Amniotic stem cell (primary cell): ENCODE data around the gene TMEM128.
"Not testable (repeated sequence)": the region's sequence is repeated elsewhere in the genome, so short reads cannot be mapped to it uniquely, and the experiment has no call there.

ENCODE experiments used
- DNase-seq: peaks from one replicate; lab custom pipeline; 2025; lab: John Stamatoyannopoulos, UW

TMEM128 gene

DNA sequence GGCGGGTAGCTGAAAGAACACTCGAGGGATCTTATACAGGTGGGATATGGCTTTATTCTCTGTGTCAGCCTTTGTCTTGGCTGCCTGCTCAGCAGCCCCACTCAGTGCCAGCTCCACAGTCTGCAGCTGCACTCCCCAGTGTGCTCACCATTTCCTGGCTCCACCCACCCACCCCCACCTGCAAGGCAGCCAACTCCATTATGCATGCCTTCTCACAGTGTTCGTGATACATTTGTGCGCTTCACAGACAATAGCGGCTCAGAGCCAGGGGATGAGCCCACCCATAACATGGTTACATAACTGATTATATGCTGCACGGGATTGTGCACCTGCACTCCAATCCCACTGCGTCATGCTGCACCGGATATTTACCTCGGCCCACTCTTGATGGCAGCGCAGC, 8.8 kb upstream of the TMEM128 start:
- DNase-seq = no peak

DNA sequence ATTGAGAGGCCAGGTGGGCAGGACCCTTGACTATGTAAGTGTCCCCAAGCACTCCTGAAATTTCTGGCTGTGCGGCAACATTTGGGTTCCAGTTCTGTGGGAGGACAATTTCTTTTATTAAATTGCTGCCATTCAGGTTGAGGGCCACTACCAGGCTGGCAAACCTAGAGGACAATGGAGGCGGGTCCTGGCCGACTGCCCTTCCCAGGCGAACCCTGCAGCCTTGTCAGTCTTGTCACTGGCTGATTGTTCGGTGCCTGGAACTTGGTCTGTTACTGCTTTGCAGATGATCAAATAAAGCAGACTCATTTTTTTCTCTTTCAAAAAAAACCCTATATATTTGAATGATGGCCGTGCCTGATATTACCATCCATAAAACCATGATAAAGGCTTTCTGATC, 6.6 kb upstream of the TMEM128 start:
- DNase-seq = no peak

DNA sequence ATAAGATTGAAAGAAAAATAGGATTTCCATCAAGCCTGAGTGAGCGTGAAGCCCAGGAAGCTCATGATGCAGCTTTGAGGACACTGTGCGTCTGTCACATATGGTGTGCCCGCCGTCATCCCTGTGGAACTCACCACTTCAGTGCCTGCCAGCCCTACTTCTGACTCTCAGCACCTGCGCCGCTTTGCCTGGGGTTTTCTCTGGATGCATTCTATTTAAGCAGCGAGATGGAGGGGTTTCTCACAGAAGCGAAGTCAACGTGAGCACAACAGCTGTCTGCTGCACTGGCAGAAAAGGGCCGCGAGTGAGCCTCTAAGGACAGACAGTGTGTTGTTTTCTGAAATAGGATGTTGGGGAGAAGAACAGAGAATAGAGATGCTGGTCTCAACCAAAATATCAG, 6.2 kb upstream of the TMEM128 start:
- no peak for DNase-seq

- DNase-seq = no peak
Measured at GRCh38 chr4:4249866-4250265, 1.8 kb upstream of the TMEM128 start.

GRCh38 chr4:4249342-4249741, 1.3 kb upstream of the TMEM128 start:
- not testable (repeated sequence) for DNase-seq

GRCh38 chr4:4248885-4249203, 821 bp upstream of the TMEM128 start:
- no peak for DNase-seq

GRCh38 chr4:4247696-4248028, 361 bp downstream of the TMEM128 start:
- DNase-seq = no peak

- DNase-seq = no peak
Measured at GRCh38 chr4:4245172-4245571, 2.9 kb downstream of the TMEM128 start.

- not testable (repeated sequence) for DNase-seq
Measured at GRCh38 chr4:4239551-4239950, 8.5 kb downstream of the TMEM128 start.

DNA sequence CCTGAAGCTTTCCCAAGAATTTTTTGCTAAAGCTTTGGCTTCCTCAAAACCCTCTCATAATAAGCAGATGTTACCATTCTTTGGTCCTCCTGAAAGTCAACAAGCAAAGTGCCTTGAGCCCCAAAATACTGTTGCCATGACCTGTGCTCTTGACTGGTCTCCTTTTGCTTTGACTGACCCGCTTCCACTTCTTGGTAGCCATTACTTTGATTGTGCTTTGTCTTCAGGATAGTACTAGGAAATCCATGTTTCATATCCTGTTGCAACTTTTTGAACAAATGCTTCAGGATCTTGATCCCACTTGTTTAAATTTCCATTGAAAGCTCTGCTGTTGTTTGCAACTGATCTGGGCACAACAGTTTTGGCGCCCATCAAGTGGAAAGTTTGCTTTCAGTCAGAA, 14.4 kb downstream of the TMEM128 start:
- DNase-seq = no peak

DNA sequence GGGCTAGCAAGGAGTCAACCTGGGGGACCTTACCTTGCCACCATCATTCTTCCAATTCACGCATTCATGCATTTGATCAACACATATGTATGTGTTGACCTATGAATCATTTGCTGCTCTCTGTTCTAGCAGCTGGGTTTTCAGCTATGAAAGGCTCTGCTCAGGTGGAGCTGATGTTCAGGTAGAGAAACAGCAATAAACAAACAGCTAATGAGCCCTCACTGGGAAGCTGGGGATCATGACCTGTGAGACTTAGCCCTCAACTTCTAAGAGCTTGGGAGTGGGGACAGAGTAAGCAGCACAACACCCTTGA, 19.7 kb downstream of the TMEM128 start:
- no peak for DNase-seq

DNA sequence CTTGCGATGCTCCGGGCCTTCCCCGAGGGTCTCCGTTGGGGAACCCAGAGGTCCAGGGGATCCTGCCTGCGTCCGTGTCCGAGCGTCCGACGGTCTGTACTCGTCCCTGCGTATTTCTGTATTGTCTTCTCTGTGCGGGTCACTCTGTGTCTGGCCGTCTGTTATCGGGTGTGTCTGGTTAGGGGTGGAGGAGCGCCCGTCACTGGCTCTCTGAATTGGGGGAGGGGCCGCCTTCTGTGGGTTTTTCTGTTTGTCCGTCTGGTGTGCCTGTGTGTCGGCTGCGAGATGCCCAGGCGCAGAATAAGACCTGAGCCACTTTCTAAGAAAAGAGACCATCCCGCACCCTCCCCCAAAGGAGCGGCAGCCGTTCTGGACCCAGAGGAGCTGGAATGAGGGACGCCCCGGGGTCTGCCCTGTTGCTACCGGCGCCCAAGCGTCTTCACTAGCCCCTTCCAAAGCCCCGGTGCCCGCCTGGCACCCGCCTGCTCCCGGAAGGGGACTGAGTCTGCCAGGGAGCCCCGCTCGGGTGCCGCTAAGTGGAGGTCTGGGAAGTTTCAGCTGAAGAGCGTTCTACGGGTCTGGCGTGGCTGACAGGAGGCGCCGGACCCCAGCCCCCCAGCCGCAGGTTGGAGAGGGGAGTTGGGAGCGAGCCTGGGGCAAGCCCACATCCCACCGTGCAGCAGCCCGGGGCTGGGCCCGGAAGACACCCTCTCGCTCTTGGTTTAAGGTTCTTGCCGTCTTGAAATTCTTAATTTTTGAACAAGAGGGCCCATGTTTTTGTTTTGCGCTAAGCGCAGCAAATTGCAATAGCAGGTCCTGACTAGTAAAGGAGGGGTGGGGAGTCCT, 20.3 kb downstream of the TMEM128 start:
- DNase-seq = no peak

- no peak for DNase-seq
Measured at GRCh38 chr4:4226606-4227438, 21.2 kb downstream of the TMEM128 start, which contains the start of gene OTOP1. Gene OTOP1, minus strand, starts transcription at chr4:4226929. Its CDS starts 65 bp downstream, at chr4:4226864.

DNA sequence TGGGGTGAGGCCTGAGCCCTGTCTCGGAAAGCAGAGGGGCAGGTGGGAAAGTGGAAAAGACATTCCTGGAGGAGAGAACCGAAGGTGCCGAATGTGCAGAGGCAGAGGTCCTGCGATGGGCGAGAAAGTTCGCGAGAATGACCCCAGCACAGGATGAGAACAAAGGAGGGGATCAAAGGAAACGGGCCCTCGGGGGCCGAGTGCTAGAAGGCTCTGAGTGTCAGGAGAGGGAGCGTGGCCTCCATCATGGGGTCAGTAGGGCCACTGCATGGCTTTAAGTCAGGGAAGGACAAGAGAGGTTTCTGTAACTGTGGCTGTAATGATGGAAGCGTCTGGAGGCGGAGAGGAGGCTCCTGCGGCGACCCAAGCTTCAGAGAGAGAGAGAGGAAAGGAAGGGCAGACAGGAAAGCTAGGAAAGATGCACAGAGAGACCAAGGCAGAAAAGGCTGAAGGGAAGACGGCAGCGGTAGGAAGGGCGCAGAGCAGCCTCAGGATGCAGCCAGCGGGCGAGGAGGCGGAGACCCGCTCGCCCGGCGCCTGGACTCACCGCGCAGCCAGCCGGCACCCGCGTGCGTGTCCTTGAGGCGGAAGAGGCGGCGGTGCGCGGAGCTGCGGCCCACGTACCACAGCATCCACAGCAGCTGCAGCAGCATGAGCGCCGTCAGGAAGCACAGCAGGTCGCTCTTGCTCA, 22.0 kb downstream of the TMEM128 start:
- no peak for DNase-seq

DNA sequence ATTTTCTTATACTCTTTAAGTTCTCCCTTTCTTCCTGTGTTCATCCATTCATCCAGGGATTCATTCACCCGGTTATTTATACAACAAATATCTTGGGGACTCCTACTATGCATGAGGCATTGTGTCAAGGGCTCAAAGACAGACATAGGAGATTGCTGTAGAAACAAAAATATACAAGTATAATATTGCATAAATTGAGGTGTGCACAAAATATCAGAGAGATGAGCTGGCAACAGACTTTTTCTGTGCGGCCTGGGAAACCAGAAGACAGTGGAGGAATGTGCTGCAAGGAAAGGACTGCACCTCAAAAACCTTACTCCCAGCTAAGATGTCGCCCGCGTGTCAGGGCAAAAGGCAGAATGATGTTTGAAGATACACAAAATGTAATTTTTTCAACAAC, 30.9 kb downstream of the TMEM128 start:
- DNase-seq = no peak

- DNase-seq = no peak
Measured at GRCh38 chr4:4216648-4217047, 31.4 kb downstream of the TMEM128 start.

DNA sequence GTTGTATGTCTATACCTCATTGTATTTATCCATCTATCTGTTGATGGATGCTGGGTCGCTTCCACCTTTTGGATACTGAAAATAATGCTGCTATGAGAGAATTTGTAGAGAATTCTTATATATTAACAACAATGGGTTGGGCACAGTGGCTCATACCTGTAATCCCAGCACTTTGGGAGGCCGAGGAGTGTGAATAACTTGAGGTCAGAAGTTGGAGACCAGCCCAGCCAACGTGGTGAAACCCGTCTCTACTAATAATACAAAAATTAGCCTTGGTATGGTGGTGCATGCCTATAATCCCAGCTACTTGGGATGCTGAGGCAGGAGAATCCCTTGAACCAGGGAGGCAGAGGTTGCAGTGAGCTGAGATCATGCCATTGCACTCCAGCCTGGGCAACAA, 34.3 kb downstream of the TMEM128 start:
- DNase-seq = not testable (repeated sequence)

GRCh38 chr4:4206204-4206603, 41.8 kb downstream of the TMEM128 start:
- no peak for DNase-seq

DNA sequence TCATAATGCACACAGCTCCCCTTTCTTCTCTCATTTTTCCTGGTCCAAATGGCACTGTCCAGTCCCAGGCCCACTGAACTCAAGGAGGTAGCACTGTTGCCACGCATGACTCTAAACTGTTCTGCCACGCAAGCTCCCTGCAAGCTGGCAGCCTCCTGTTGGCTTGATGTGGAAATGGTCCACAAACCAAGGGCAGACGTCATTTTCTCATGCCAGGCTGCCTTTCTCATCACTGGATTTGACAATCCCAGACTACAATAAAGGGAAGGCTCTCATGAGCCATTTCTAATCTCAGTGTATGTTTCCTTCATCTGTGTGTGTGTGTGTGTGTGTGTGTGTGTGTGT, 43.6 kb downstream of the TMEM128 start:
- no peak for DNase-seq

- no peak for DNase-seq
Measured at GRCh38 chr4:4203688-4204400, 44.2 kb downstream of the TMEM128 start.

DNA sequence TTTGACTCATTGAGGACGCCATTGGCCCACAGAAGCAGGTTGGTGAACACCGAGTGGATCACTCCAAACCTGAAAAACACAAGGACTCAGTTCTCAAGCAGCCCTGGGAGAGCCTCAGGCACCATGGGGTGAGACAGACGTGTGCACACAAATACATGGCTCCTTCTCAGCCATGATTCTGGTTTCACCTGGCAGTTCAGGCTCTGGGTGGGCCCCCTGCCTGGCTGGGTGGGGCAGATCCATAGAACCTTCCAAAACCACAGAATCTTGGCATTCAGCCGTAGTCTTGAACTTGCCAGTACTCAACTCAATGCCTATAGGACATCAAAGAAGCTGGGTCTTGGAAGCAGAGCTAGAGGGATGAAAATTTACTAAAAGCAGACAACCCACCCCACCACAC, 45.5 kb downstream of the TMEM128 start:
- no peak for DNase-seq

GRCh38 chr4:4200624-4201023, 47.4 kb downstream of the TMEM128 start:
- DNase-seq = no peak

DNA sequence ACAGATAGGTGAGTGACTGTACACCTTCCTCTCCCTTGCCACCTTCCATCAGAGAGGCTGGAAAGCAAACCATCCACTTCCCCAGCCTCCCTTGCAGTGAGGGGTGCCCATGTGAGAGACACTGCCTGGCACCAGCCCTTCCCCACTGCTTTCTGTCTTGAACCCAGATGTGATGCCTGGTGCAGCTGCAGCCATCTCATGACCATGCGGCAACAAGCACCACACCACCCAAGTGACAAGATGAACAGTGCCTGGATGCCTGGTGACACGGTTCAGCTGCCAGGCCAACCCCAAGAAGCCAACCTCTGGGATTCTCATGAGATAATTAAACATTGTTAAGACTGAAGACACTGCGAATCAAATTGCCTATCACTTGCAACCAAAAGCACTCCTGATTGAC, 52.7 kb downstream of the TMEM128 start:
- DNase-seq = no peak
